Keratinocyte (primary cell): ENCODE measurements around the gene EFEMP1.

Experiments
- EZH2 ChIP-seq: IDR thresholded peaks from one replicate; pipeline ENCODE4 v1.6.1; 2012; ENCODE audit warnings: inconsistent platforms, mild to moderate bottlenecking, low read length, moderate library complexity
- TF ChIP-seq, protein P1 (sequence below), 3 experiments: IDR thresholded peaks in 1 of 3; conservative IDR thresholded peaks in 1 of 3; optimal IDR thresholded peaks in 1 of 3; 2 replicates in 2 of 3; 3 replicates in 1 of 3; pipeline versions ENCODE3 to v1.5.1; 2011; ENCODE audit warnings: low read length in 3 of 3, mild to moderate bottlenecking in 3 of 3, moderate library complexity in 2 of 3, control low read depth in 1 of 3, inconsistent platforms in 1 of 3; ENCODE audit not compliant: insufficient read depth in 2 of 3; ENCODE audit errors: extremely low read depth in 1 of 3

DNA sequence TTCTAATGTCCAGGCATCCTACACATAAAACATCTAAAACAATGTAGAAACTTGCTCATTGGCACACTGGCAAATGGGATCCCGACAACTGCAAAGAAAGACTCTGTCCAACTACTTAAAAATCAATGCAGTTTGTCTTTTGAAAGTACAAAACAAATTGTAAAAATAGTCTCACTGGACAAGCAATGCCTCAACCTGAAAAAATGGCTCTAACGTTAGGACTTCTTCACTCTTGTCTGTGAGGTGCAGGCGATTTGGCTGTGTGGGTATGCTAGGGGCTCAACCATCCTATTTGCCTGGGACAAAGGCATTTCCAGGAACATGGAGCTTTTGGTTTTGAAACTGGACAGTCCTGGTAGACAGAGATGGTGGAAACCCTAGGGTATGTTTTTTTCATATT, 10.7 kb downstream of the EFEMP1 start:
- TF ChIP-seq, protein P1, sequence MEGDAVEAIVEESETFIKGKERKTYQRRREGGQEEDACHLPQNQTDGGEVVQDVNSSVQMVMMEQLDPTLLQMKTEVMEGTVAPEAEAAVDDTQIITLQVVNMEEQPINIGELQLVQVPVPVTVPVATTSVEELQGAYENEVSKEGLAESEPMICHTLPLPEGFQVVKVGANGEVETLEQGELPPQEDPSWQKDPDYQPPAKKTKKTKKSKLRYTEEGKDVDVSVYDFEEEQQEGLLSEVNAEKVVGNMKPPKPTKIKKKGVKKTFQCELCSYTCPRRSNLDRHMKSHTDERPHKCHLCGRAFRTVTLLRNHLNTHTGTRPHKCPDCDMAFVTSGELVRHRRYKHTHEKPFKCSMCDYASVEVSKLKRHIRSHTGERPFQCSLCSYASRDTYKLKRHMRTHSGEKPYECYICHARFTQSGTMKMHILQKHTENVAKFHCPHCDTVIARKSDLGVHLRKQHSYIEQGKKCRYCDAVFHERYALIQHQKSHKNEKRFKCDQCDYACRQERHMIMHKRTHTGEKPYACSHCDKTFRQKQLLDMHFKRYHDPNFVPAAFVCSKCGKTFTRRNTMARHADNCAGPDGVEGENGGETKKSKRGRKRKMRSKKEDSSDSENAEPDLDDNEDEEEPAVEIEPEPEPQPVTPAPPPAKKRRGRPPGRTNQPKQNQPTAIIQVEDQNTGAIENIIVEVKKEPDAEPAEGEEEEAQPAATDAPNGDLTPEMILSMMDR (optimal IDR thresholded peaks at IDR 0.05 in 1 of 3, IDR thresholded peaks at IDR 0.05 in 1 of 3, conservative IDR thresholded peaks at IDR 0.05 in 1 of 3; ENCODE audit: extremely low read depth in 1 of 3, insufficient read depth in 2 of 3, low read length in 3 of 3): no peak
- TF ChIP-seq EZH2: no peak
